Measurements from ENCODE around the gene CCDC38.
A peak's percentile ranks its signal among the peaks of the same experiment; 100 is the strongest.
"Not testable (repeated sequence)": the region's sequence is repeated elsewhere in the genome, so short reads cannot be mapped to it uniquely, and the experiment has no call there.

CCDC38 gene

DNA sequence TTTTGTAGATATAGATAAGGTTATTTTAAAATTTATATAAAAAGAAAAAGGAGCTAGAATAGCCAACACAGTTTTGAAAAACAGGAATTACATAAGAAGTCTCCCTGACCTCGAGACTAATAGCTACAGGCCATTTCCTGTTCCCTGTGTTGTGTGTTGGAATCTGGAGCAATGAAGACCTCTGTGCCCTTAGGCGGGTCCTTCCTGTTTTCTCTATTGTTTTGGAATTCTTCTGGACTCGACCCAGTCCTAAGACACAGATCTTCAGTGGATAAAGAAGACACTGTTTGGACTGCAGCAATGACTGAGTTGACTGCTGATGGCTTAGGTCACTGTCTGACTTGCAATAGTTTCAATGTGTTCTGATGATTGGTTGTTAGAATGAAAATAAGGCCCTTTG is 57.4 kb downstream of the CCDC38 start:
- no peak for DNase-seq

DNA sequence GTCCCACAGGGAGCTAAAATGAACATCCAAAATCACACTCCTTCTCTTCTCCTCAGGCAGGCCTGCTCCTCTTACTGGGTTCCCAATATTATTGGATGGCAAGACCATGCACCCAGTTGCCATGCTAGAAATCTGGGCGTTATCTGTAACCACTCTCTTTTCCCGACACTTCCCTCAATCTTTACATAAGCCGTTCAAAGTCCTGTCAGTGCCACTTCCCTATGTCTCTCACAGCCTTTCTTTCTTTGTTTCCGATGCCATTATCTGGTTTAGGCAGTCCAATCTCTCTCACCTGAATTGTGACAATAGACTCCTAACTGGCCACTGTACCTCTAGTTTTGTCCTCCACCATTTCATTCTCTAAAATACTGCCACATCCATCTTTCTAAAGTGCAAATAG is 59.5 kb downstream of the CCDC38 start:
- DNase-seq = no peak

DNA sequence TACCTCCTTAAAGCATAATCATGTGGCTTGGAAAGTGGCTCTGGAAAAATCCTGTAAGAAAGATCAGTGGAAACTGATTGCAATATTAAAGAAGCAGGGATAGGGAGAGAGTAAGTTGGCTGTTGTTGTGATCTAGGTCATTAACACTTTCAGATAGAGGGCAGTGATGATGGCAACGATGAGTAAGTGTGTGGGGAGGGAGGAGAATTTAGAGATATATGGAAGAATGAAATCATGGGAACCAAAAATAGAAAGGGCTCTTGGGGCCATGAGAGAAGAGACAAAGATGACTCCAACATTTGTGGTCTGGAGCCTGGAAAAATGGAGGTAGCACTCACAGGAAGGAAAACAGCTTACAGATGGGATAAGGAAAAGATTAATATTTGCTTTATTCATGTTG is 60.3 kb downstream of the CCDC38 start:
- no peak for DNase-seq

DNA sequence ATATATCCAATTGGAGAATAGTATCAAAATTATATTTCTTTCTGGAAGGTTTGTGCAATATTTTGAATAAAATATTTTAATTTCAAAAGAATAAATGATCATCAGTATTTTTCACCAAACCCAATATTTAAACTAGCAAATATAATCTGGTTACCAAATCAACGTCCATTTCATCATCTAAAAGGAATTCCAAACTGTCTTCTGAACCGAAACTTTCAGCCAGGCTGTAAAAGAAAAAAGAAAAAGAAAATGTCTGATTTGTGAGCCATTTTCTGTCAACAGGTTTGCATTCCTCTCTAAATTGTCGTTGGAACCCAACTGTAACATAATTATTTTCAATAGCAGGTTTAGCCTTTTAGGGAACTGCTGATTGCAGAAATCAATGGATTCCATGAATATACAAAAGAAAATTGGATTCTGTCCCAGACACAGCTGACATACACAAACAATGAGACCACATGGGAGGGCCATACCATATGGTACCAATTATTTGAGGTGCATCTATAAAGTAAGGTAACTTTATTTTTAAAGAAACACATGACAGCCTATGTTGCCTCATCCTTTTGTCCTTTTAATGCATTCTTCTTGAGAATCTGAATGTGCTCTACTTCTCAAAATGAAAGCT is 61.0 kb downstream of the CCDC38 start:
- no peak for DNase-seq

DNA sequence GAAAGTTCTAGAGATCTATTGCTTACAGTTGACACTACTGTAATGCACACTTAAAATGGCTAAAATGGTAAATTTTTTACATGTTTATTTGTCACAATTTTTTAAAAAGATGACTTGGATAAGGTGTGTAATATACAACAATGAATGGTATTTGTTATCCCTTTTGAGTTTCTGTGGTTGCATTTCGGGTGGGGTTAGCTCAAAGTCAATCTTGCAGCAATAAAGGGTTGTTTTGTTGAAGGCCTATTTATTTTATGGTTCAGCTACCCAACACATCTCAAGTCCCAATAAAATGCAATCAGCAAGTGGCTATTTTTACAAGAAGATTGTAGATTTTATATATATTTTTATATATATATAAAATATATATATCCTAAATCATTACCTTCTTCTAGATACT is 61.5 kb downstream of the CCDC38 start:
- DNase-seq = no peak

DNA sequence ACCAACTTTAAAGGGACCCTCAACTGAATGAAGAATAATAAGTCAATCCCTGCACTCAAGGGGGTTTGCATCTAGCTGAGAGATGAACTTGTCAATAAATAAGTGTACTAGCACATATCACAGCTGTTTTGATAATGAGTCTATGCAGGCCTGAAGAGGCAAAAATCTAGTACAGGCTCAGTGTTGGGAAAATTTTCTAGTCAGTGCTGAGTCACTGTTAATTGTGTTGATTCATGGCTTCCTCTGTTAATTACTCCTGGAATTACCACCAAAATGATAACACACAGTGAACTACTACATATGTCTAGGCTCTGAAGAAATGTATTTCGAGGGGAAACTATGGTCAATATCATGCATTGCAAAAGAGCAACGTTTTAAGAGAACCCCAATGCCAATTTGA is 64.8 kb downstream of the CCDC38 start:
- DNase-seq = no peak

DNA sequence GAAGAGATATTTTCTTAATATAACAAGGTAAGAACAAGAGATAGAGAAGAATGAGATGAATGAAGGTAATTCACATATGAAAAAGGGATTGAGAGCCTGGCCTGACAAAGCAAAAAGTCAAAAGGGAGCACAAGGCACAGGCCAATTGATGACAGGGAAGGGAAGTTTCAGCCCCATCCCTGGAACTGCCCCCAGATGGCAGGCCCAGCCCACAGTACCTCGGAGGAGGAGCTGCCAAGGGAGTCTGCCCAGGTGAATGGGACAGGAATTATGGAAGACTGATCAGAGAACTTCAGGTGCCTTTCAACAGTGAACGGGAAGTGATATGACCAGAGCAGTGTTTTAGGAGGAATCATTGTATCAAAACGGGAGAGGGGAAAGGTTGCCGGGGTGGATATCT is 68.0 kb downstream of the CCDC38 start:
- DNase-seq = no peak

DNA sequence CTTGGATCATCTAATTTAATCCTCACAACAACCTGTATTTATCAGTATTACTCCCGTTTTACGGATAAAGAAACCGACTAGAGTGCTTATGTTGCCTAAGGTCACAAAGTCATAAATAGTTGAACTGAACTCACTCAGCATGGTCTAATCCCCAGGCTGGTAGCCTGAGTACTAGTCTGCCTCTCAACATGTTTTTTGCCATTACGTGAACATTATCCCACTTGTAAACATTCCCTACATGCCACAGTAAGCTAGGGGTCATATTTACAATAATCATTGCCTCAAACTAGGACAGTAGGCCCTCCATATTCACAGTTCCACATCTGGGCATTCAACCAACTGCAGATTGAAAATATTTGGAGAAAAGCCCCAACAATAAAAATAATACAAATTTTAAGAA is 71.5 kb downstream of the CCDC38 start:
- DNase-seq = no peak

DNA sequence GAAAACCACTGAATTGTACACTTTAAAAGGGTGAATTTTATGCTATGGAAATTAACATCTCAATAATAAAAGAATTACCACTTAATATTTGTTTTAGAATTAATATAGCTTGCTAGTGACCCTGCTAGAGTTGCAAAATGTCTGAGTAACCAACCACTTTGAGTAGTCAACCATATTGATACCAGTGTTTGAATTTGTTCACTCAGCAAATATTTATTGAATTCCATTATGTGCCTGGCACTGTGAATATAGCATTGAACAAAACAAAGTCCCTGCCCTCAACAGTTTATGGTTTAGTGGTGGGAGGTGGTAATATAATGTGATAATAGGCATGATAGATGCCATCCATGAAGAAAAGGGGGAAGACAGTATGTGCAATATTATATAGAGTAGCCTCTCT is 79.1 kb downstream of the CCDC38 start:
- no peak for DNase-seq

DNA sequence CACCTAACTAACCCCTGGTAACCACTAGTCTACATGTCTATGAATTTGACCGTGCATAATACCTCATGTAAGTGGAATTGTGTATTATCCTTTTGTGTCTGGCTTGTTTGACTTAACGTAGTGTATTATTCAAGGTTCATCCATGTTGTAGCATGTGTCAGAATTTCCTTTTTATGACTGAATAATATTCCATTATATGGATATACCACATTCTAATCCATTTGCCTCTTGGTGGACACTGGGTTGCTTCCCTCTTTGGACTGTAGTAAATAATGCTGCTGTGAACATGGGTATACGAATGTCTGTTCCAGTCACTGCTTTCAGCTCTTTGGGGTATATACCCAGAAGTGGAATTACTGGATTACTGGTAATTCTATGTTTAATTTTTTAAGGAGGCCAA is 80.4 kb downstream of the CCDC38 start:
- DNase-seq = no peak

DNA sequence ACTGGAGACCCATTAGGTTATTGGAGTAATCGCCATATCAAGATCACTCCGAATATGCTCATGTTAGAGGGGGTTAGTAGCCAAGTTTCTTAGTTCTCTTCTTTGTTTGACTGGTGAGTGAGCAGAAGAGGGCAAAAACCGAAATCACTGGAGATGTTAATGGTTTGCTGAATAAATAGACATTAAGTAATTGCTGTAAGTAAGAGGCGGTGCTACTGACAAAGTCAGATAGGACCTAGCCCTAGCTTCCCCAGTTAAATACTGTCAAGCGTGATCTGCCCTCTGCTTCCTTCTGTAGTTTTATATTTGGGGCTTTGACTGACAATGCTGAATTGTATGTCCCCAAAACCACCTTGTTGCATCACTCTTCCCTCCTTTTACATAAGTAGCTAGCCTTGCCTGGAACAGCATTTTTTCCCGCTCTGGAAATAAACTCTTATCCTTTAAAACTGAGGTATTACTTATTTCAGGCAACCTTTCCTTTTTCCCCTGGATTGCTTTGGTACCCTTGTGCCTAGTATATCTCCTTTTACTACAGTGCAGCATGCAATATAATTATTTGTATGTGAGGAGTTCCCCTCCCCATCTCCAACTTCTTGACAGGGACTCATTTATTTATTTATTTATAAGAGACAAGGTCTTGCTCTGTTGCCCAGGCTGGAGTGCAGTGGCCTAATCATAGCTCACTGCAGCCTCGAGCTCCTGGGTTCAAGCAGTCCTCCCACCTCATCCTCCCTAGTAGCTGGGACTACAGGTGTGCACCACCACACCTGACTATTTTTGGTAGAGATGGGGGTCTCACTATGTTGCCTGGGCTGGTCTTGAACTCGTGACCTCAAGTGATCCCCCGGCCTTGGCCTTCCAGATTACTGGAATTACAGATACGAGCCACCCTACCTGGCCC is 82.2 kb downstream of the CCDC38 start:
- DNase-seq = no peak

DNA sequence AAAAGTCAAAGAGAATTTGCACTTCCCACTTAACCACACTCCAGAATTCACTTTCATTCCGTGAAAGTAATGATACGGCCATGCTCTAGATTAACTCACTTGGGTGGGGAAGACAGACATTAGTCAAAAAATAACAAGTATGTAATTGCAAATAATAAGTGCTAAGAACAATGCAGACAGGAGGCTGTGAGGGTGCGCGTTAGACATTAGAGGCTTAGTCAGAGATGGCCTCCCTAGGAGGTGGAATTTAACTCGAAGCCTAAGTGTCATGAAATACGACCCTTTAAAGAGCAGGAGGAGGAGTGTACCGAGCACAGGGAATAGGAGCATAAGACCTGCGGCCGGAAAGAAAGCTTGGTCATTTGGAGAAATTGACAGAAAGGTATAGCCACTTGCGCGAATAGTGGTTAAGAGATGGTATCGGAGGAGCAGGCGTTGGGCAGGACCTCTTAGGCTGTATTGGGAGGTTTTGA is 83.0 kb downstream of the CCDC38 start:
- DNase-seq = no peak

DNA sequence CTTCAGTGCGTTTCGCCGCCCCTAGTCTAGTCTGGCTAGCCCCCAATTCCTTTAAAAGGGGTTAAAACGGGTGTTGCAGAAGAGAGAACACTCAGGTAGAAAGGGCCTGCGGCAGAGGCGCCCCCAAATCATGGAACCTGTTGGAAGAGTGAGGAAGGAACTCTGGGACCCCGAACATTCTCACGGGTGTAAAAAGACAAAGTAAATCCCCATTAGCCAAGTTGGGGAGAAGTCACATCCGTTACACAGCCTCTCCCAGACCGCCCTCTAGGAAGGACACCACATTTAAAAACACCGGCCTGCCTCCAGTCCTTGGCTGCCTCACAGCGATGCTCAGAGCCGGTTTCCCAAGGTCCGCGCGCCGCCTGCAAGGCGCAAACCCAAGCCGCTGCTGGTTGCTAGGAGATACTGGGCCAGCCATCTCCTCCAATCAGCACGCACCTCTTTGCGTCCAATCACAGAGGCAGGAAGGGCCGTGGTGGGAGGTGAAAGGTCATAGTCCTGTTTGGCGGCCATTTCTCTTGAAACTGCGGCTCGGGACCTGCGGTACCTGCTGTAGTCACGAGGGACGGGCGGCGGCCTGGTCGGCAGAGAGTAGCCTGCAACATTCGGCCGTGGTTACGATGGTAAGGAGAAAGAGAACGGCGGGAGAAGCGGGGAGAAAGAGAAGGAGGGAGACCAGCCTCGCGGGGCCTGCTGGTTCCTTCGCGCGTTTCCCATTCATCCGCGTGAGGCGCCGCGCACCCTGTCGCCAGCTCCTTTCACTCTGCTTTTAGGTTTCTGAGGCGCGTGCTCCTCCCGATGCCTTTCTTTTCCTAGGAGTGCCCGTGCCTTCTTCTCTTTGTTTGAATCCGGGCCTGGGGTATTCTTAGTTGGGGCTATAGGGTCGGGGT is 83.7 kb downstream of the CCDC38 start, which contains the start of gene SNRPF:
SNRPF (plus strand) TSS at position 502 of the 893 bp plus-strand sequence; CDS start at position 624, 122 bp downstream.
- DNase-seq = peak; percentile 71 to 97 (median 91)

DNA sequence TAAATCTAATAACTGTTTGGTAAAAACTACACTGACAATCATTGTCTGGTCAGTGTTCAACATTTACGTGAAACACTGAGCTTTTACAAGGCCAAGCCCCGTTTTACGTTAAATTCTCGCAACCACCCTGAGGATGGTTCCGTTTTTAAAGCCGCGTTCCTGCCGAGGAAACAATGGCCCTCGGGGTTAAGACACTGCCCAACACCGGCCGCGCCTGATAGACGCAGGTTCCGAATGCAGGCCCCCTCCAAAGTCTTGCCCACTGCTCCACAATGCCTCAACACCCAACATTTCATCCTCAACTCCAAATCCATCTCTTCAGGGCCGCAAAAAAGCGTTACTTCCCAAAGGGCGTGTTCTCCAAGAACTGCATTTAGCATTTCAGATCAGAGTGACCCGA is 84.6 kb downstream of the CCDC38 start:
- peak in 1 of 56 donors; percentile 1 for DNase-seq

DNA sequence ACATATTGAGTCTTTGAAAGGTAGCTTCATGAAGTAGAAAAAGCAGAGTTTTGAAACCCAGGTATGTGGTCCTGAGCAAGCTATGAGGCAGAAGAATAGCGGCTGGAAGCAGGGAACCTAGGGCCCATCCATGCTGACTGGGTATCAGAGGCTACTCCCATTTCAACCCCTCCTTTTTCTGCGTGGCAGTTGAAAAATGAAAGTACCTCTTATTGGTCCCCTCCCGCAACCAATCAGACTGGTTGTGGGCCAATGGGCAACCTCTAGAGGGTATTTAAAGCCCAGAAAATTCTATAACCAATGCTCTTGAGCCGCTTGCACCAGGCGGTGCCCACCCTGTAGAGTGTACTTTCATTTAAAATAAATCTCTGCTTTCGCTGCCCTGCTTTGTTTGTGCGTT is 85.3 kb downstream of the CCDC38 start:
- DNase-seq = no peak

DNA sequence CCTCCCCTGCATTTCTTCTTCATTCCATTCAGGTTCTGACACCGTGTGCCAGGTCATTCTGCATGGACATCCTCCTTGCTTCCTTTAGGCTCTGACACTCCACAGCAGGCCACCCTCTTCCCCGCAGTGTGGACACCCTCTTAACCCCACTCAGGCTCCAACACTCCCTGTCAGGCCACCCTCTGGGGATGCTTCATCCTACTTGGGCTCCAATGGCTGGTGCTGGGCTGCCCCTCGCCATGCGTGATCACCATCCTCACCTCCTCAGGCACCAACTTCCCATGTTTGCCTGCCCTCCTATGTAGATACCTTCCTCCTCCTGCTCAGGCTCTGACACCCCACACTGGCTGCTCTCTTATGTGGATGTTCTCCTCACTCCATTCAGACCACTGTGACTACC is 90.3 kb downstream of the CCDC38 start:
- no peak for DNase-seq

DNA sequence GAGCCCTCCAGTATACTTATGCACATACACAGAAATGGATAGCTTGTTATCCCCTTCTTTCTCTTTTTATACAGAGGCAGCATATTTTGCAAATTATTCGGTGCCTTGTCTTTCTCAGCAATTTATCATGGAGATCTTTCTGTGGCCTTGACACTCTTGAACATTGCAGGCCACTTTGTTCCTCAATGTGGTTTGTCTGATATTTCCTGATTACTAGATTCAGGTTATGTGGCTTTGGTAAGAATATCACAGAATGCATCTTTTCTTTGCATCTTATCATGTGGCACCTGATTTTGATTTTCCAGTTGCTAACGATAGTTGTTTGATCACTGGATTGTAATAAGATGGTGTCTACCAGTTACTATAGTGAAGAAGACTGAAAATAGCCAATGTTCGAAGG is 90.8 kb downstream of the CCDC38 start:
- DNase-seq = no peak

DNA sequence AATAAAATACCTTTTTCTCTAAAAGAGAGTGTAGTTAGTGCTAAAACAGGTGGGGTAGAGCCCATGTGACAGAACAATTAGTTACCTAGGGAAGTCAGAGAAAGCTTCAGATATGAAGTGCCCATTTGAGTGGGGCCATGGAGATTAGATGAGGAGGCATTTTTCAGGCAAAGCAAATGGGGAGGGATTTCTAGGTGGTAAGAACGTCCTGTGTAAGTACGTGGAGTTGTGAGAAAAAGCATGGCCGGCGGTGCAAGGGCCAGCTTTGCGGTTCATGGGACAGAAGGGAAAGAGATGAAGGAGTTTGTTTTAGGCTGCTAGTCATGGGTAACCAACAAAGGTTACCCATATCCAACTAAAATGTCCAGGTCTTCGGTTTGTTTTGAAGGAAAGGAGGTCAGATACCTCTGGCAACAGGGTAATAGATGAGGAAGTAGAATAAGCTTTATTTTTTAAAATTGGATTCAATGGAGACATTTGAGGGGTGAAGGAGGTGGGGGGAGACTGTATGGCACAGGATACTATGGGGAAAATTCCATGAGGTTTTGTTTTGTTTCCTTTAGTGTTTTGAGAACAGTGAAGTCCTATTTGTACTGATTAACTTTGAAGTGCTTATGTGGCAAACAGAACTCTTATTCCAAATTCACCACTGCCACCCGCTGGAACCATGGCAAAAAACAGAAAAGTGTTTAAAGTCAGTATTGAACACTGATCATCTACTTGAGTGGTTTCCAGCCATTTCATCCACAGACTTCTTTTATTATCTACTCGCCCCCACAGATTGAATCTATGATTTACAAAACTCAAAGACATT is 93.6 kb downstream of the CCDC38 start:
- DNase-seq = peak in 5 of 56 donors; percentile 0 to 34 (median 1)

DNA sequence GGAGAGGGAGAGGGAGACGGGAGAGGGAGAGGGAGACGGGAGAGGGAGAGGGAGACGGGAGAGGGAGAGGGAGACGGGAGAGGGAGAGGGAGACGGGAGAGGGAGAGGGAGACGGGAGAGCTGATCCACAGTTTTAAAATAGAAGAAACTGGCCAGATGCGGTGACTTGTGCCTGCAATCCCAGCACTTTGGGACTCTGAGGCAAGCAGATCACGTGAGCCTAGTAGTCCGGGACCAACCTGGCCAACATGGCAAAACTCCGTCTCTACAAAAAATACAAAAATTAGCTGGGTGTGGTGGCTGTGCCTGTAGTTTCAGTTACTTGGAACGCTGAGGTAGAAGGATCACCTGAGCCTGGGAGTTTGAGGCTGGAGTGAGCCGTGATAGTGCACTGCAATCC is 100.0 kb downstream of the CCDC38 start:
- DNase-seq = not testable (repeated sequence)

DNA sequence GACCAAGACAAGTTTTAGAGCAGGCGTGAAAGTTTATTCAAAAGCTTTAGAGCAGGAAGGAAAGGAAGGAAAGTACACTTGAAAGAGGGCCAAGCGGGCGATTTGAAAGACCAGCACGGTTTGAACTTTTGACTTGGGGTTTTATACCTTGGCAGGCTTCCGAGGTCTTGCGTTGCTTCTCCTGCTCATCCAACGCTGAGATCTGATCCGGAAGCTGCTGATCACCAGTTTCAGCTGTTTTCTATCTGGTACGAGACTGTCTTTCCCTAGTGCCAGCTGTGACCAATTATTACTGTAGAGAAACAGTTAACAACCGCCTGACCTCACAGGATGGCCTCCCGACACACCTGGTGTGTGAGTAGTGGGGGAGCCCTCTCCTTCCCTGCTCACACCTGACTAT is 104.3 kb downstream of the CCDC38 start:
- no peak for DNase-seq
